MCF 10A (cell line): ENCODE measurements around the gene SDK1. TPM values are rescaled to one million over a fixed set of nuclear protein-coding genes. Genes with fewer than 3 reads are reported as not detected.

ENCODE experiments used
- BruUV-seq: library from RNA; stranded (reverse); fragments of 400-500 nt; replicated peaks from 2 replicates; lab custom pipeline; 2021; lab: Mats Ljungman, UMichigan
- CTCF ChIA-PET: fragments of 300-600 bp; sonication (Branson Sonifier 250); formaldehyde crosslinking; extraction: SDS; loops from one replicate; lab custom pipeline; 2021; ENCODE audit warnings: antibody characterized with exemption, inconsistent platforms; lab: Yijun Ruan, JAX
- POLR2A ChIA-PET: fragments of 300-600, 350-650 bp; sonication (Branson Sonifier 250); formaldehyde crosslinking; extraction: SDS; loops from one replicate; lab custom pipeline; 2020; ENCODE audit warnings: antibody characterized with exemption, inconsistent platforms; lab: Yijun Ruan, JAX
- DNase-seq: peaks from one replicate; pipeline ENCODE4 v3.0.0-alpha.2; 2018; ENCODE audit not compliant: unreplicated experiment
- H3K27ac Mint-ChIP-seq: one replicate; pipeline ENCODE4 v1.8.0; 2022; ENCODE audit warnings: mild to moderate bottlenecking, low read depth, mixed read lengths; ENCODE audit not compliant: unreplicated experiment
- H3K27me3 Mint-ChIP-seq: one replicate; pipeline ENCODE4 v1.8.0; 2022; ENCODE audit warnings: mixed read lengths; ENCODE audit not compliant: insufficient read depth, unreplicated experiment
- H3K36me3 Mint-ChIP-seq: one replicate; pipeline ENCODE4 v1.8.0; 2022; ENCODE audit warnings: mild to moderate bottlenecking, moderate library complexity, mixed read lengths; ENCODE audit not compliant: insufficient read depth, unreplicated experiment
- H3K4me1 Mint-ChIP-seq: one replicate; pipeline ENCODE4 v1.8.0; 2022; ENCODE audit warnings: mixed read lengths; ENCODE audit not compliant: insufficient read depth, unreplicated experiment
- H3K4me3 Mint-ChIP-seq: one replicate; pipeline ENCODE4 v1.8.0; 2022; ENCODE audit warnings: mild to moderate bottlenecking, moderate library complexity, mixed read lengths; ENCODE audit not compliant: unreplicated experiment
- H3K9me3 Mint-ChIP-seq: one replicate; pipeline ENCODE4 v1.8.0; 2022; ENCODE audit warnings: mixed read lengths; ENCODE audit not compliant: unreplicated experiment
- intact Hi-C: fragments of 100-400 bp; cut with micrococcal nuclease; formaldehyde crosslinking; loops from 2 replicates; pipeline ENCODE4 v1.14.1; 2022
- total RNA-seq: library from RNA; stranded (reverse); gene quantifications from 2 replicates; pipeline ENCODE4 v1.2.3, GENCODE V29; 2022
- TF ChIP-seq, protein P1 (sequence below): fragments of 200-600 bp; IDR thresholded peaks from one replicate; pipeline ENCODE4 v1.8.0; 2022; ENCODE audit warnings: antibody characterized with exemption, mild to moderate bottlenecking; ENCODE audit not compliant: unreplicated experiment

The SDK1 gene
- total RNA-seq, 1 experiment from 2014 or later = 3.3 TPM

GRCh38 chr7:4083513-4083912 is 782.5 kb downstream of the SDK1 start:
- CTCF ChIA-PET = no interaction called here
- no peak for DNase-seq
- BruUV-seq = no TSS peak
- POLR2A ChIA-PET = interaction anchor here (0.7 kb wide), 1 partner anchor 302 kb away, joined by 3 read pairs; no protein-coding TSS in a partner anchor
- Mint-ChIP-seq H3K36me3 (no peaks in the 10 kb centered on the region), H3K4me3 (no peak overlapping the region), H3K4me1 (no peaks in the 10 kb centered on the region), H3K27ac (no peak overlapping the region), H3K9me3 (no peaks in the 10 kb centered on the region), H3K27me3 (peaks cover 11% of the 10 kb centered on the region)
- intact Hi-C loops = no loop called here
- TF ChIP-seq, protein P1, sequence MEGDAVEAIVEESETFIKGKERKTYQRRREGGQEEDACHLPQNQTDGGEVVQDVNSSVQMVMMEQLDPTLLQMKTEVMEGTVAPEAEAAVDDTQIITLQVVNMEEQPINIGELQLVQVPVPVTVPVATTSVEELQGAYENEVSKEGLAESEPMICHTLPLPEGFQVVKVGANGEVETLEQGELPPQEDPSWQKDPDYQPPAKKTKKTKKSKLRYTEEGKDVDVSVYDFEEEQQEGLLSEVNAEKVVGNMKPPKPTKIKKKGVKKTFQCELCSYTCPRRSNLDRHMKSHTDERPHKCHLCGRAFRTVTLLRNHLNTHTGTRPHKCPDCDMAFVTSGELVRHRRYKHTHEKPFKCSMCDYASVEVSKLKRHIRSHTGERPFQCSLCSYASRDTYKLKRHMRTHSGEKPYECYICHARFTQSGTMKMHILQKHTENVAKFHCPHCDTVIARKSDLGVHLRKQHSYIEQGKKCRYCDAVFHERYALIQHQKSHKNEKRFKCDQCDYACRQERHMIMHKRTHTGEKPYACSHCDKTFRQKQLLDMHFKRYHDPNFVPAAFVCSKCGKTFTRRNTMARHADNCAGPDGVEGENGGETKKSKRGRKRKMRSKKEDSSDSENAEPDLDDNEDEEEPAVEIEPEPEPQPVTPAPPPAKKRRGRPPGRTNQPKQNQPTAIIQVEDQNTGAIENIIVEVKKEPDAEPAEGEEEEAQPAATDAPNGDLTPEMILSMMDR = no peak

DNA sequence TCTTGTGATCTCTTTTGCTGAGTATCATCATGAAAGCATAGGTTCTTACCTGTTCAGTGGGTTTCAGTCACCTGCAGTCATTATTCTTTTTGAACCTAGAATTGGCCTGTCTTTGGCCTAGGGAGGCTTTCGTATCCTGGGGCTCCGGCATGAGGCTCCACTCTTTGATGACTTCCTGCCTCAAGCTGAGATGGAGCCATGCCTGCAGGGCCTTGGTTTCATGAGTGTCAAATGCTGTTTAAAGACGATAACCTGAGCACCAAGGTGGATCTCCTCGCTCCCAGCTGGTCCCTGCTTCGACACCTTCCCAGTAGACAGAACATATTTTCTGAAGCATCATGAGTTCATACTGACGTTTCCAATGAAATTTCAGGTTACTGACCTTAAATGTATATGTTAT is 783.2 kb downstream of the SDK1 start:
- Mint-ChIP-seq H3K4me3 (no peak overlapping the region), H3K27me3 (peaks cover 7% of the 10 kb centered on the region), H3K4me1 (no peaks in the 10 kb centered on the region), H3K27ac (no peak overlapping the region), H3K9me3 (no peaks in the 10 kb centered on the region), H3K36me3 (no peaks in the 10 kb centered on the region)
- no peak for DNase-seq
- intact Hi-C loops = no loop called here
- CTCF ChIA-PET = interaction anchor here (0.7 kb wide), 1 partner anchor 35 kb away, joined by 3 read pairs; no protein-coding TSS in a partner anchor
- TF ChIP-seq, protein P1 = no peak
- no TSS peak for BruUV-seq
- POLR2A ChIA-PET = interaction anchor here (0.7 kb wide), 1 partner anchor 301 kb away, joined by 3 read pairs; no protein-coding TSS in a partner anchor

DNA sequence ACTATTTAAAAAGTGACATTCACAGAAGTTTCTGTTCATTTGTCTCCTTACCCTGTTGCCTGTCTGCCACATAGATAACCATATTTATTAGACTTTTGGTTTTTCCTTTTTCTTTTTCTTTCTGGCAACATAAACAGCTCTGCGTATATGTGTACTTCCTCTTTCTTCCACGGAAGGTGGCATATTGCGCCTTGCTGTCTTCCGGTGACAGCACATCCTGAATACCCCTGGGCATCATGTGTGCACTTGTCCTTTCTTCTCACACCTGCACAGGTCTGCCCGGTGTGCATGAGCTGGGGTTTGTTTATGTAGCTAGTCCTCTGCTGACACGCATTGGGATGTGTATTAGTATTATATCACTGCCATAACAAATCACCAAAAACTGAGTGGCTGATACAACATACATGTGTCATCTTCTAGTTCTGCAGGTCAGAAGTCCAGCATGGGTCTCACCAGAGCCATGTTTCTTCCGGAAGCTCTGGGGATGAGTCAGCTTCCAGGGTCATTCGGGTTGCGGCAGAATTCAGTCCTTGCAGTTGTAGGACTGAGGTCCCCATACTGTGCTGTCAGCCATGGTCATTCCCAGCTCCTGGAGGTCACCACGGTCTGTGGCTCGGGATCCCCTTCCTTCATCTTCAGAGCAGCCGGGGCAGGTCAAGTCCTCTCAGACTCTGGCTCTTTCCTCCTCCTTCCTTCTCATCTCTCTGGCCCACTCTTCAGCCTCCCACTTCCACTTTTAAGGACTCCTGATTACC is 785.1 kb downstream of the SDK1 start:
- BruUV-seq = no TSS peak
- CTCF ChIA-PET = interaction anchor here (0.8 kb wide), 1 partner anchor 17 kb away, joined by 3 read pairs; no protein-coding TSS in a partner anchor
- Mint-ChIP-seq H3K27me3 (no peaks in the 10 kb centered on the region), H3K36me3 (no peaks in the 10 kb centered on the region), H3K4me1 (no peaks in the 10 kb centered on the region), H3K4me3 (no peak overlapping the region), H3K27ac (no peak overlapping the region), H3K9me3 (peaks cover 9% of the 10 kb centered on the region)
- TF ChIP-seq, protein P1 = no peak
- no peak for DNase-seq
- intact Hi-C loops = no loop called here
- POLR2A ChIA-PET = no interaction called here

DNA sequence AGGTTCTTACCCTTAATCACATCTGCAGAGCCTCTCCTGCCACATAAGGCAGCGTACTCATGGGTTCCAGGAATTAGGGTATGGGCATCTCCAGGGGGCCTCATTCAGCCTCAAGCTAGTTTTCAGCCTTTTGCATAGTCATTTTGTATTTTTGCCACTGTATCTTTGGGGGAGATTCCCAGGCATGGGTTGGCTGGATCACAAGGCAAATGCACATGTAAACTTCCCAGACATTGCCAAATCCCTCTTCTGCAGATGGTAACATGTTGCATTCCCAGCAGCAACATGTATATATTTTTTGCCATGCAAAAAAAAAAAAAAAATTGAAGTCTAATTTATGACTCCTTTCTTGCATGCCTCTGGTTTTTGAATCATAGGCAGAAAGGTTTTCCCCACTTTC is 785.7 kb downstream of the SDK1 start:
- no peaks in the 10 kb centered on the region for H3K27me3 Mint-ChIP-seq
- H3K9me3 Mint-ChIP-seq = peaks cover 12% of the 10 kb centered on the region
- no peaks in the 10 kb centered on the region for H3K36me3 Mint-ChIP-seq
- no peak overlapping the region for H3K4me3 Mint-ChIP-seq
- TF ChIP-seq, protein P1 = no peak
- ChIA-PET POLR2A (interaction anchor here (1.0 kb wide), 1 partner anchor 165 kb away, joined by 4 read pairs; no protein-coding TSS in a partner anchor), CTCF (interaction anchor here (0.6 to 0.8 kb wide), 2 partner anchors 17 to 294 kb away, joined by 3 read pairs; no protein-coding TSS in a partner anchor)
- no peak for DNase-seq
- no TSS peak for BruUV-seq
- no peak overlapping the region for H3K27ac Mint-ChIP-seq
- intact Hi-C loops = no loop called here
- no peaks in the 10 kb centered on the region for H3K4me1 Mint-ChIP-seq
